Fibroblast of skin of abdomen (primary cell): ENCODE data around the gene PCNT.
"Not testable (repeated sequence)": the region's sequence is repeated elsewhere in the genome, so short reads cannot be mapped to it uniquely, and the experiment has no call there.

ENCODE experiments used
- DNase-seq: peaks from one replicate; pipeline ENCODE4 v3.0.0-alpha.2; 2013

Gene PCNT

DNA sequence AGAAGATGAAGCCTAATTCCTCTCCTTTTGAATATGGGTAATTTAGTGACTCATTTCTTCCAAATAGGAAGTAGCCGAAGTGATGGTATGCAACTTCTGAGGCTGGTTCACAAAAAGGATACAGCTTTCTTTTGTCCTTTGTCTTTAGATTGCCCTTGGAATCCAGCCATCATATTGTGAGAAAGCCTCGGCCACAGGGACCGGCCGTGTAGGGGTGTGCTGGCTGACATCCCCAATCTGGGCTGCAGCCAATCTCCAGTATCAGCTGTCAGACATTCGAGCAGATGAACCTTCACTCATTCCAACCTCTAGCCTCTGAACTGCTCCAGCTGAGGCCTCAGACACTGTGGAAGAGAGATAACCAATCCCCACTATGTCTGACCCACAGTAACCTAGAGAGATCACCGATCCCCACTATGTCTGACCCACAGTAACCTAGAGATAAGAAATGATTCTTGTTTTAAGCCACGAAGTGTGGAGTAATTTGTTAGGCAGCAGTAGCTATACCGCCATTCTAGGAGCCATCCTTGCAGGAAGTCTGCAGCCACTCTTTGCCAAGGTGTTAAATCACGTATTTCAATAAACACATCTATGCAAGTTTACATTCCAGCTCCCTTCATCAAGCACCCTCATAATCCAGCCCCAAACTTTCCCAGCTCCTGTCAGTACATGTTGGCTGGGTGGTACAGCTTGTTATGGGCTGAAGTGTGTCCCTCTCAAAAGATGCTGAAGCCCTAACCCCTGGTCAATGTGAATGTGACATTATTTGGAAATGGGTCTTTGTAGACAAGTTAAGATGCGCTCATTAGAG lies 131.8 kb downstream of the PCNT start:
- peak; percentile 46 for DNase-seq

DNA sequence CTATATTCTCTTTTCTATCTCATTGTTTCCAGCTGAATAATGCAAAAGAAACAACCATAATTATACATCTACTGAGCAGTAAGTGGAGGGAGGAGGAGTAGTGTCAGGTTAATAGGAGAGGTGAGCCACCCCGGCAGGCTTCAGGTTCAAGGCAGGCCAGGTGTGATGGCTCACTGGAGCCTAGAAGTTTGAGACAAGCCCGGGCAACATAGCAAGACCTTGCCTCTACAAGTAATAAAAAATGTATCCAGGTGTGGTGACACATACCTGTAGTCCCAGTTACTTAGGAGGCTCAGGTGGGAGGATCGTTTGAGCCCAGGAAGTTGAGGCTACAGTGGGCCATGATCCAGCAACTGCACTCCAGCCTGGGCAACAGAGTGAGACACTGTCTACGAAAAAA lies 132.8 kb downstream of the PCNT start:
- DNase-seq, result no peak

DNA sequence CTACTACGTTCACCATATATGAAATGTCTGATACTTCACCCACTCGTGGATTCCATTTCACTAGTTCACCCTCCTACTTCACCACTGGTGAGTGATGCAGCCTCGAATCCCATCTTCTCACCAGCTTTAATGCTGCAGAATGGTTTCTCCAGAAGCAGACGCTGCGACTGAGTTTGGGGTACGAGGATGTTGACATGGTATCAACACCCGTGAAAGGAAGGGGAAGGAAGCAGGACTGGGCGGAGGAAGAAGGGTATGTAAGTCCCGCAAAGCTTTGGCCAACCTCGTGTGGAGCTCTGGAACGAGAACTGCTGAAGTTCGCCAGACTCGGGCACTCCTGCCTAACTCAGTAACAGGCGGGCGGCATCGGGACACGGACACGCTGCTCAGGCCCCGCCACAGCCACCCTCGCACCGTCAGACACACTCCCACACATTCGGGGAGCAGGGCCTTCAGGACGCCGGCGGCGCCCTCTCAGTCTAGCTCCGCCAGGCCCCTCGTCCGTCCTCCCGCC lies 133.9 kb downstream of the PCNT start:
- DNase-seq, result peak; percentile 9

DNA sequence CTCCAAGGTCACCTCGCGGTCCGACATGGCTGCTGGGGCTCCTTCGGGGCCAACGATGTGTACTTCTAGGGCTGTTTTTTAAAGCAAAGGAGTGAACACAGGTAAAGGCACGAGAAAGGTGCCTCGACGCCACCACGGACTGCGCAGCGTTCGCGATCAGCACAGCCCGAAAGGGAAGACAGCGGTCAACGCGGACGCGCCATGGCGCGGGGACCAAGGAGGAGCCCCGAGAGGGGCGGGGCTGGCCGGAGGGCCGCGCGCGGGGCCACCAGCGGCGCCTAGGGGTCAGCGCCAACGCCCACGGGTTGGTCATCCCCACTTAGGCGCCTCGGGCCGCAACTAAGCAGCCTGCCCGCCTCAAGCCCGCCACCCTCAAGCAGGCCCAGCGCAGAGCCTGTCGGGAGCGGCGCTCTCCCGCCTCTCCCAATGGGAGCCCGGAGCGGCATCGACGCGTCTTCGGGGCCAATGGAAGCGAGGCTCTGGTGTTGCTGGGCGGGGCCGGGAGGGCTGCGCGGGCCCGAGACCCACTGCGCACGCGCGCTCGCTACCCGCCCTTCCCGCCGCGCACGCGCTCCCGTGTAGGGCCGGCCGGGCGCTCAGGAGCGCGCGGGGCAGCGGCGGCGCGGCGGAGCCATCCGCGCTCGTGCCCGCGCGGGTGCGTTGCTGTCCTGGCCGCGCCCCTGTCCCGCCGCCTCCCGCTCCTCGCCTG lies 134.5 kb downstream of the PCNT start, which contains the start of gene DIP2A:
TSS of gene DIP2A (plus strand) at position 577 of the 709 bp plus-strand sequence. CDS start 241 bp downstream, outside the sequence.
- DNase-seq, result peak; percentile 97

DNA sequence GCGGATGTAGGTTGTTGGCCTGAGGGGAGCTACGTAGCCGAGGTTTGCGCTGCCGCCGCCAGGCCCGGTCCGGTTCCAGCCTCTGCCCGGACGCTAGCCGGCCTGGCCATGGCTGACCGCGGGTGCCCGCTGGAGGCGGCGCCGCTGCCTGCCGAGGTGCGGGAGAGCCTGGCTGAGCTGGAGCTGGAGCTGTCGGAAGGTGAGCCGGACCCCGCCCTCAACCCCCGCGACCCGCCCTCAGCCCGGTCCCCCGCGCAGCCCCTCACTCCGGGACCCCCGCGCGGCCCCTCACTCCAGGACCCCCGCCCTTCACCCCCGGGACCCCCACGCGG lies 135.0 kb downstream of the PCNT start:
- no peak for DNase-seq

DNA sequence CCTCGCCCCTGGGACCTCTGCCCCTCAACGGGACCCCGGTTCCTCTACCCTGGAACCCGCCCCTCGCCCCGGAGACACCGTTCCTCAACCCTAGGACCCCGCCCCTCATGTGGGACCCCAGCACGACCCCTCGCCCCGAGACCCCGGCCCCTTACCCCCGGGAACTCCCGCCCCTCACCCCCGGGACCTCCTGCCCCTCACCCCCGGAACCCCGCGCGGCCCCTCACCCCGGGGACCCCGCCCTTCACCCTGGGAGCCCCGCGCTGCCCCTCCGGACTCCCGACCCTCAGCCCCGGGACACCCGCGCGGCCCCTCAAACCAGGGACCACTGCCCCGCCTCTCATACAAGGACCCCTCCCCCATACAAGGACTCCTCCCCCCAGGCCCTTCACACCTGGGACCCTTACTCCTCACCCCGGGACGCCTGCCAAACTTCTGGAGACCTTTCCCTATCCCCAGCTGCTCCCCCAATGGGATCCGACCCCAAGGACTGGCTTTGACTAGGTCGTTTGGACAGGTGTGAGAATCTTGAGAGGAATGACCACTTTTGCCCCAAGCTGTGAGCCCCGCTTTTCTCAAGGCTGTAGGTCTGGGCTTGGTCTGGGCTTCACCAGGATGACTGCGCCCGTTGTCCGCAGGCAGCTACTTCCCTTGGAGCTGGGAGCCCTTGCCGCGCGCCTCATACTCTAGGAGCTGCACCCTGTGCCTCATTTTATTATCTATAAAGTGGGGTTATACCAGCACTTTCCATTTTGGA lies 135.6 kb downstream of the PCNT start:
- DNase-seq, result peak; percentile 26

DNA sequence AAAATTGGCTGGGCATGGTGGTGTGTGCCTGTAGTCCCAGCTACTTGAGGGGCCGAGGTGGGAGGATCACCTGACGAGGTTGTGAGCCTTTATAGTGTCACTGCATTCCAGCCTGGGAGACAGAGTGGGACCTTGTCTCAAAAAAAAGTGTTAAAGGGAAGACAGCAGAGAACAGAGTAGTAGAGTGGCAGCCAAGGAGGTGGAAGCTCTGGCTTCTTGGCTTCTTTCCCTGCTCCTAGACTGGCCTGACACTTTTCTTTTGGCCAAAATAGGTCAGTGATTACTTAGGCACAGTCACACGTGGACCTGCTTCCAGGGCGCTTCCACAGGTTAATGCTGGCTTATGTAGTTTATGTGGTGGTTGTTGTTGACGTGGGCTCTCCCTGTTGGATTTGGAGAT lies 138.0 kb downstream of the PCNT start:
- DNase-seq, result no peak

DNA sequence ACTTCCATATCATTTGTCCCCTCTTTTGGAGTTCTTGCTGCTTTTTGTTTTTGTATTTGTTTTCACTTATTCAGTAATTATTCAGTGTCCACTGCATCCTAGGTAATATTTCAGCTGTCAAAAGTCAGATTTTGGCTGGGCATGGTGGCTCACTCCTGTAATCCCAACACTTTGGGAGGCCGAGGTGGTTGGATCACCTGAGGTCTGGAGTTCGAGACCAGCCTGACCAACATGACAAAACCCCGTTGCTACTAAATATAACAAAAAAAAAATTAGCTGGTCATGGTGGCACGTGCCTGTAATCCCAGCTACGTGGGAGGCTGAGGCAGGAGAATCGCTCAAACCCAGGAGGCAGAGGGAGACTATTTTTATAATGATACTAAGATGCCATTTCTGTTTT lies 141.2 kb downstream of the PCNT start:
- not testable (repeated sequence) for DNase-seq

DNA sequence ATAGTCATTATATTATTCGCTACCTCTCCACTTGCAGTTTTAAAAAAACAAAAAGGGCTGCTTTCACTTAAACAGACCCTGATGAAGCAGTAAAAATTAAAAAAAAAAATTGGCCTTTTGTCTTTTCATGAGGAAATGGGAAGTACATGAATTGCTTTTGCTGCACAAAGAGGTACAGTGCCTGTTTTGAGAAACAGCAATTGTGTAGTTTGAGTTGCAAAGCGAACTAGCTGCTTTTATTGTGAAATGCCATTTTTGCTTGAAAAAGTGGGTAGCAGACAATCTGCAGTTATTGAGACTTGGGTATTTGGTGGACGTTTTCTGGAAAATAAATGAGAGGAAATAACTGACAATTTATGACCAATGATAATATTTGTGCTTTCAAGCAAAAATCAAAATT lies 141.7 kb downstream of the PCNT start:
- DNase-seq, result no peak

DNA sequence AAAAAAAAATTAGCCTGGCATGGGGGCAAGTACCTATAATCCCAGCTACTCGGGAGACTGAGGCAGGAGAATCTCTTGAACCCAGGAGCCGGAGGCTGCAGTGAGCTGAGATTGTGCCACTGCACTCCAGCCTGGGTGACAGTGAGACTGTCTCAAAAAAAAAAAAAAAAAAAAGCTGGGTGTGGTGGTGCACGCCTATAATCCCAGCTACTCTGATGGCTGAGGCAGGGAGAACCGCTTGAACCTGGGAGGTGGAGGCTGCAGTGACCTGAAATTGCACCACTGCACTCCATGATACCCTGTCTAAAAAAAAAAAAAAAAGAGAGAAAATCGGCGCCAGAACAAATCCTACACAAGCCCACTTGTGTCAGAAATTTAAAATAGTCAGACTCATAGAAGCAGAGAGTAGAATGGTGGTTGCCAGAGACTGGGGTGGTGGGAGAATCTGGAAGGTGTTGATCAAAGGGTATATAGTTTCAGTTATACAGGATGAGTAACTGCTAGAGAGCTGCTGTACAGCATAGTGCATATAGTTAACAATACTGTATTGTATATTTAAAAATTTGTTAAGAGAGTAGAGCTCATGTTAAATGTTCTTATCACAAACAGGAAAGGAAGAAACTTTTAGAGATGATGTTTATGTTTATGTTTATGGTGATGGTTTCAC lies 144.3 kb downstream of the PCNT start:
- no peak for DNase-seq

DNA sequence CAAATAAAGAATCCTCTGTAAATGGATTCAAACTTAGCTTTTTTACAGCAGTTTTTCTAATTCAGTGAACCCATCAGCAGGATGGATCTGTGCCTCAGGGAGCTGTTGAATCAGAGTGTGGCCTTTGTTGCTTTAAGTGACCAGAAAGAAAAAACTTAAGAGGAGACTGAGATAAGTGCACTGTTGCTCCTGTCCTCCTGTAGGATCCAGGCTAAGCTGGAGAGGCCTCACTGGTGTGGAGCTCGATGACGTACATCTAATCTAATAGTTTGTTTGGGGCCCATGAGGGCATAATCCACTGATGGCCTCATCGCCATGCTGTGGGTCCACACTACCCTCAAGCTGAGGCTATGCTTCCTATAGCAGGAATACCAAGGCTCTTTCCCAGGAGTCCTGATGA lies 145.3 kb downstream of the PCNT start:
- no peak for DNase-seq

DNA sequence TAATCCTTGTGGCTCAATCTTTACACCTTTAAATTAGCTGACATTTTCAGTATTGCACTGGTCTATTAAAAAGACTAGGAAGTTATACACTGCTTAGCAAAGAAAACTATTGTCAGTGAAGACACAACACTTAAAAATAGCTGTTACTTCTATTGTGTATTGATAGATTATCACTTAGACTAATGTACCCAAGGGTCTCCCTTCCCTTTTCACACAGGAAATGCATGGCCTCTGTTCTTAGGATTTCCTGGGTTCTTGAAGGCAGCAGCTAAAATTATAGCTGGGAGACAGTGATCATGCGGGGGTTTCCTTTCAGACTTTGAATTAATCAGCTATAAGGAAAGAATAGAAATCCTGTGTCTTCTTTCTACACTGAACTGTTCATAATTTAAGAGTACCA lies 147.6 kb downstream of the PCNT start:
- DNase-seq, result no peak

DNA sequence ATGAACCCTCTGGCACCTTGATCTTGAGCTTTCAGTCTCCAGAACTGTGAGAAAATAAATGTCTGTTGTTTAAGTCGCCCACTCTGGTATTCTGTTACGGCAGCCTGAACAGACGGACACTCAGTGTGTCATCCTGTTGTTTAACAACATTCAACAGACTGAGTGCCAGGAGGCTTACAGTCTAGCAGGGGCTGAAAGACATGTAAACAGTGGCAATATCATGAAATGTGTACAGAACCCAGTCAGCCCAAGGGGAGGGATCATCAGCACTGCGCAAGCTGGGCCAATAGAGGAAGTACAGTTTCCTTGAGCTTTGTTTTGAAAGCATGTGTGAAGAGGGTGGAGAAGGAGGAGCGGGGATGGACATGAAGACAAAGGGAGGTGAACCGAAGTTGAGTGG lies 148.3 kb downstream of the PCNT start:
- no peak for DNase-seq

DNA sequence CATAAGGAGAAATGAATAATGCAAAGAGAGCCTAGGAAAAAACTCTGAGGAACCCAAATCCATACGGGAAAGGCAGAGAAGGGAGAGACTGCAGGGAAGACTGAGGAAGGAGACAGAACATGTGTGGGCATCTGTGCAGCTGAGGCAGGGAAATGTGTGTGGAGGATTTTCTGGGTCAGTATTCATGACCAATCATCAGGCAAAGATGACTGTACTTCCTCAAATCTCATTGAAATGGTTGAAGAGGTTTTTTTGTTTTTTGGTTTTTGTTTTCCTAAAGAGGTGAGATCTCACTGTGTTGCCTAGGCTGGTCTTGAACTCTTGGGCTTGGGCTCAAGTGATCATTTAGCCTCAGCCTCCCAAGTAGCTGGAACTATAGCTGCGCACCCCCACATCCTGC lies 150.4 kb downstream of the PCNT start:
- no peak for DNase-seq

DNA sequence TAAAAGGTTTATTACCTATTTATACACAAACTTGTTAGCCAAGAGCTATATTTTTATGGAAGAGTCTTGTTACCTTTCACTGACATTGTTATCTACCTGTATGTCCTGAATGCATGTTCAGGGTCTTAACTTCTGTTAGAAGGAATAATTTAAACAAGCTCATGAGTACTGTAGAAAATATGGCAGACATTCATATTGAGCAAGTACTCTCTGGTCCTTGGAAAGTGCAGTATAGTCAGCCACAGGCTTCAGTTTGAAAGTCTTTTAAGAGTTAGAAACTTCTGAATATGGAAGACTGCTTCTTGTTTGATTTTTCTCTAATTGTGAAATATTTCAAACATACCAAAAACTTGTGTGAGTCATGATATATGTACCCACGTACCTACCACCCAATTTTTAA lies 151.3 kb downstream of the PCNT start:
- DNase-seq, result no peak

DNA sequence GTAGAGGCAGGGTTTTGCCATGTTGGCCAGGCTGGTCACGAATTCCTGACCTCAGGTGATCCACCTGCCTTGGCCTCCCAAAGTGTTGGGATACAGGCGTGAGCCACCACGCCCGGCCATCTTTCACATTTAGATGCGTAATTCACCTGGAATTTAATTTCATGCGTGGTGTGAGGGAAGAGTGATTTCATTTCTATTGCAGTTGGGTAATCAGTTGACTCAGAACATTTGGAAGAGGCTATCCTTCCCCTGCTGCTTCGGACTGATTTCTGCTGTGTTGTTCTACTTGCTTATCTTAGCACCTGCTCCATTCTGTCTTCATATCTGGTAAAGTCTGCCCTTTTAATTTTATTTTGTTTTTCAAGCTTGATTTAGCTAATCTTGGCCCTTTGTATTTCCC lies 153.8 kb downstream of the PCNT start:
- no peak for DNase-seq

DNA sequence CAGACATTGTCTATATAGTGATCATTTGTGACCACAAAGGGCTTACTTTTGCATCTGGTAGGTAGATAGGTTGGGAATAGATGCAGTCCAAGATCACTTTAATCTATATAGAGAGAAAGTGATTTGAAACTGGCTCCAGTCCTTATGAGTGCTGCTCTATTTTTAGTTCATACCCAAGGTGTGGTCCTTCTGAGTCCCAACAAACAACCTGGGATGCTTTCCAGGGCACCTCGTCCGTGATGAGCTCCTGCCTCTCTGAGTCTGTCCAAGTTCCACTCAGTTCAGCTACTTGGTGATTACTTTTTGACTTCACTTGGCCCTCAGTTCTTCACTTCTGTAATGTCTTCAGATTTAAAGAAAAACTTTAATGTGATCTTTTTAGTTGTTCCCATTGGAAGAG lies 155.0 kb downstream of the PCNT start:
- no peak for DNase-seq

DNA sequence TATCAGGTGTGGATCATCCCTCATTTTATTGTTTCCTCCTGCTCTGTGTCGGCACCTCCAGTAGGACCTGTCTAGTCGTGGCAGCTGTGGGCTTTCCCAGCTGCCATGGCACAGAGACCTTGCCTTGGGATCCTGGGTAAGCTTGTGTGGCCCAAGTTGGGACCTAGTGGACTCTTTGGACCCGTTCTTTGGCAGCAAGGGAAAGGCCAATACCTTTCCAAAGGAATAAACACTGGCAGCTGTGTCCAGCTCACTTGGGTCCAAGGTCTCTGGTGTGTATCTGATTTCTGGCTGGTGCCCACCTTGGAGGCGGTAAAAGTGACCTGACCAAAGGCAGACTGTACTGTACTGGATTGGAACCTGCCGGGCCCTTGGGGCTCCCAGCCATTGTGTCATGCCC lies 156.5 kb downstream of the PCNT start:
- no peak for DNase-seq

DNA sequence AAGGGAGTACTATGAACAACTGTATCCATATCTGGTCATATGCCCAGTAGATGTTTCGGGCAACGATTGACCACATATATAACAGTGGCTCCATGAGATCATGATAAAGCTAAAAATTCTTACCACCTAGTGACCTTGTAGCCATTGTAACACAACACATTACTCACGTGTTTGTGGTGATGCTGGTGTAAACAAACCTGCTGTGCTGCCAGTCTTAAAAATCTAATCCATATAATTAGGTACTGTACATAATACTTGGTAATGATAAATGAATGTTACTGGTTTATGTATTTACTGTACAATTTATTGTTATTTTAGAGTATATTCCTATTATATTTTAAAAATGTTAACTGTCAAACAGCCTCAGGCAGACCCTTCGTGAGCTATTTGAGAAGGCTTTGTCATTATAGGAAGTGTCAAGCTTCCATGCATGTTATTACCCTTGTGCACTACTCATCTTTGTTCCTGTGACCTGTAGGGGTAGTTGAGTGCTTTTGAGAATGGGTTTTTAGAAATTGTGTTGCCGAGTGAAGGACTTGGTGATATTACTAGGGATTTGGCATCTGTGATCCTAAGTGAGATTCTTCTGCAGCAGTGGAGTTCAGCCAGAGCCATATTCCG lies 158.4 kb downstream of the PCNT start:
- DNase-seq, result no peak

DNA sequence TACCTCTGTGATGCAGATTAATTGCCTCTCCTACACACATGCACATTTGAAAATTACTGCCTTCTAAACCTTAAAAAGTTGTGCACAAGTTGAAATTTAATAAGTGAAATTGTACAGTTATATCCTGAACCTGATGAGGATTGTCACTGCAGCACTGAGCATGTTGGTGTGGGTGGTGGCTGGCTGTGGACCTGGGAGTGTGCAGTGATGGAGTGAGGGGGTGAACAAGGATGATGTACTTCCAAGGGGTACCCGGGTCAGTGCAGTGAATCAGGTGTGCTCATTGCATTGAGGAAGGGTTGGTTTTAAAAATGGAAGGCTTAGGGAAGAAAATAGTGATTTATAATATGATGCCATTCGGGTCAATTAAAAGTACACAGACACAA lies 158.9 kb downstream of the PCNT start:
- no peak for DNase-seq

DNA sequence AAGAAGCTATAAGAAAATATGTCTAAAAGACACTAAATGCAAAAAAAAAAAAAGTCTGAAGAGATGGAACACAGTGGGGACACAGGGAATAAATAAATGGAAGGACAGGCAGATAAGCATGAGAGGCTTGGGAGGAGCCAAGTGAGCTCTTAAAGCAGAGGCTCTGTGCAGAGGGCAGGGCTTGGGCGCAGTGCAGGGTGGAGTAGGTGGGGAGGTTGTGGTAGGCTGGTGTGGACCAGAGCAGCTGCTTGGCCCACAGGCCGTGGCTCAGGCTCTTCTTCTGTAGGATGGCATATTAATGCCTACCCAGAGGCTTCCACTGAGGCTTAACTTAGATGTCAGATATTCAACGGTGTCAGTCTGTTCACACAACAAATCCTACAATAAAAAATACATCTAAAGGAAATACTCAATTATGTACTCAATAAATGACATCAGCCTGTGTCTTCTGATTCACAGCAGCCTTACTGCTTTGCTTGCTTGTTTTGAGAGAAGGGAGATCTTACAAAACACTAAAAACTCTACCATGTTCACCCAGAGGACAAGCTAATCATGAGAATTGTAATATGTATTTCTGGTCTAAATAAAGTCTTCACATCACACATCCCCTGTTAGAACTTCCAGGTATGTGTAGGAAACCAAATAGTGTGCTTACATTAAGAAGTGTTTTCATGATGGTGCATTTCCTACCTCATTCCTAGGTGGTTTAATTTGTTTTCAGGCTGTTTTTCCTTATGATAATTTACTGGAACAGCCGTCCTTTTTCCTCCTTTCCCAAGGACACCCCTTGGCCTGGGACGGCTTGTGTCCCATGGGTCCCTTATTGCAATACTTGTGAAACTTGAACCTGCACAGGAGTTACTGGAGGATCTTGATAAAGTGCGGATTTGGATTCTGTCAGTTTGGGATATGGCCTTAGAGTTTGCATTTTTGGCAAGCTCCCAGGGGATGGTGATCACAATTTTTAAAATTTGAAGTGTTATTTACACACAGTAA lies 159.6 kb downstream of the PCNT start:
- DNase-seq, result no peak
